ENCODE data around the gene STAT2.

Gene STAT2

GRCh38 chr12:56300644-56301464, 59.1 kb downstream of the STAT2 start:
- Histone ChIP-seq H3K18ac (ENCODE audit: low read depth in 1 of 2, low read length in 2 of 2) (peak overlapping the region; percentile 78 to 88), H2BK12ac (ENCODE audit: low read length in 2 of 2) (no peak overlapping the region), H3K9ac (ENCODE audit: low read length) (peak overlapping the region; percentile 91), H2BK120ac (ENCODE audit: low read depth, low read length) (no peak overlapping the region), H2BK15ac (ENCODE audit: low read depth, poor library complexity, severe bottlenecking) (no peak overlapping the region), H4K8ac (ENCODE audit: low read length) (peak overlapping the region; percentile 96), H3K27ac (ENCODE audit: low read length, poor library complexity, severe bottlenecking) (peak overlapping the region; percentile 78), H3K79me1 (replicated peaks; ENCODE audit: low read length, poor library complexity, severe bottlenecking) (peaks cover 12% of the 10 kb centered on the region), H3K14ac (ENCODE audit: low read length in 2 of 2) (no peak overlapping the region), H4K91ac (ENCODE audit: low read length) (peak overlapping the region; percentile 73), H3K36me3 (ENCODE audit: control insufficient read depth in 1 of 2, insufficient read depth in 2 of 2, low read depth in 1 of 2, low read length in 2 of 2) (peaks cover 19 to 37% of the 10 kb centered on the region in 2 experiments), H3K4me1 (ENCODE audit: control insufficient read depth, insufficient read depth, low read depth, low read length) (peaks cover 14% of the 10 kb centered on the region), H2AK5ac (ENCODE audit: low read length, severe bottlenecking) (peak overlapping the region; percentile 58), H3K23ac (ENCODE audit: low read length in 2 of 2) (no peak overlapping the region), H2AFZ (ENCODE audit: low read depth, low read length) (no peak overlapping the region), H3K4me2 (ENCODE audit: low read length, poor library complexity, severe bottlenecking) (peak overlapping the region; percentile 67), H3K27me3 (ENCODE audit: control insufficient read depth in 1 of 2, insufficient read depth in 1 of 2, low read length in 2 of 2) (no peaks in the 10 kb centered on the region), H3K4ac (ENCODE audit: low read depth in 1 of 2, low read length in 2 of 2) (peak overlapping the region; percentile 73 to 75), H3K9me3 (ENCODE audit: control insufficient read depth, low read length) (no peaks in the 10 kb centered on the region), H2BK5ac (ENCODE audit: low read depth, low read length, poor library complexity, severe bottlenecking) (no peak overlapping the region), H3K4me3 (ENCODE audit: insufficient read depth in 1 of 2, low read depth in 1 of 2, low read length in 2 of 2) (peak overlapping the region in 1 of 2 experiments; percentile 95)
- DNase-seq = no peak
- whole genome bisulfite sequencing = 69% methylated on average over 21 of the region's 21 CpGs

- under 1% methylated on average over 63 of the region's 63 CpGs for WGBS
- peak within 1 kb of the TSS; percentile 81 to 86 for H3K4ac ChIP-seq (ENCODE audit: low read depth in 1 of 2, low read length in 2 of 2)
- no peaks in the 10 kb centered on the region for H3K27me3 ChIP-seq (ENCODE audit: control insufficient read depth in 1 of 2, insufficient read depth in 1 of 2, low read length in 2 of 2)
- peaks cover 12 to 28% of the 10 kb centered on the region in 2 experiments for H3K36me3 ChIP-seq (ENCODE audit: control insufficient read depth in 1 of 2, insufficient read depth in 2 of 2, low read depth in 1 of 2, low read length in 2 of 2)
- peak within 1 kb of the TSS; percentile 76 for H2AFZ ChIP-seq (ENCODE audit: low read depth, low read length)
- peak within 1 kb of the TSS; percentile 94 for H4K91ac ChIP-seq (ENCODE audit: low read length)
- H3K4me3 ChIP-seq (ENCODE audit: insufficient read depth in 1 of 2, low read depth in 1 of 2, low read length in 2 of 2) = peak within 1 kb of the TSS; percentile 90 to 95
- peak within 1 kb of the TSS; percentile 91 for H3K9ac ChIP-seq (ENCODE audit: low read length)
- H3K9me3 ChIP-seq (ENCODE audit: control insufficient read depth, low read length) = no peaks in the 10 kb centered on the region
- peak within 1 kb of the TSS; percentile 91 for H3K27ac ChIP-seq (ENCODE audit: low read length, poor library complexity, severe bottlenecking)
- H3K18ac ChIP-seq (ENCODE audit: low read depth in 1 of 2, low read length in 2 of 2) = peak within 1 kb of the TSS; percentile 88 to 96
- peak within 1 kb of the TSS; percentile 57 for H2BK15ac ChIP-seq (ENCODE audit: low read depth, poor library complexity, severe bottlenecking)
- H3K23ac ChIP-seq (ENCODE audit: low read length in 2 of 2) = peak within 1 kb of the TSS in 1 of 2 experiments; percentile 61
- H3K14ac ChIP-seq (ENCODE audit: low read length in 2 of 2) = peak within 1 kb of the TSS in 1 of 2 experiments; percentile 94
- peaks cover 7% of the 10 kb centered on the region for H3K79me1 ChIP-seq (replicated peaks; ENCODE audit: low read length, poor library complexity, severe bottlenecking)
- no peak within 1 kb of the TSS for H2BK5ac ChIP-seq (ENCODE audit: low read depth, low read length, poor library complexity, severe bottlenecking)
- H3K4me2 ChIP-seq (ENCODE audit: low read length, poor library complexity, severe bottlenecking) = peak within 1 kb of the TSS; percentile 67
- DNase-seq = peak; percentile 98
- peak within 1 kb of the TSS; percentile 58 for H2AK5ac ChIP-seq (ENCODE audit: low read length, severe bottlenecking)
- H3K4me1 ChIP-seq (ENCODE audit: control insufficient read depth, insufficient read depth, low read depth, low read length) = peaks cover 14% of the 10 kb centered on the region
- peak within 1 kb of the TSS; percentile 96 for H4K8ac ChIP-seq (ENCODE audit: low read length)
- H2BK12ac ChIP-seq (ENCODE audit: low read length in 2 of 2) = no peak within 1 kb of the TSS
- H2BK120ac ChIP-seq (ENCODE audit: low read depth, low read length) = peak within 1 kb of the TSS; percentile 80
Measured at GRCh38 chr12:56299853-56300643, 59.9 kb downstream of the STAT2 start, which contains the start of gene CS. CS (minus strand) TSS chr12:56300330; CDS start chr12:56300201, 129 bp downstream.

DNA sequence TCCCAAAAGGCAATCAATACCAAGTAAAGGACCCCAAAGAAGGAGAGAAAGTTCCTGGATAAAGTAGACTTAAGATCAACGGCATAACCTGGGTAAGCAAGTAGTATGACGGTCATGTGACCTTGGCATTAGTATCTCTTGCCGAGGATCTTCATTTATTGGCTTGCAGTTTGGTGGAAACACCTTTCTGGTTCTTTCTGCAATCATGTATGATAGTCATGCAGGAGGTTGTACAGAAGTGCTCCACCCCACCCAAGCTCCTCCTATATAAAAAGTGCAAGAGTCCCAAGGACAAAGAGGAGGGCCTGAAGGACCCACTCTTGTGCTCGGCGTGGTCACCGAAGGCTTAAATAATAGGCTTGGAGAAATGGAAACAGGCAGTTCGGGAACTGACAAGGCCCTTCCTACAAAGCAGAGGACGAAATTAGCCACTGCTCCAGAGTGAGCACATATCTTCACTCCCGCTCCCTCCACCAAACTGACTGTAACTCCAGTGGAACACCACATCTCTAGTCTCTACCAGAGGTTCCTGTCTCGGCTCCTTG, 60.5 kb downstream of the STAT2 start:
- H3K36me3 ChIP-seq (ENCODE audit: control insufficient read depth in 1 of 2, insufficient read depth in 2 of 2, low read depth in 1 of 2, low read length in 2 of 2) = peaks cover 15 to 24% of the 10 kb centered on the region in 2 experiments
- DNase-seq = no peak
- H3K18ac ChIP-seq (ENCODE audit: low read depth in 1 of 2, low read length in 2 of 2) = peak overlapping the region; percentile 72 to 96
- no peak overlapping the region for H4K8ac ChIP-seq (ENCODE audit: low read length)
- H3K9ac ChIP-seq (ENCODE audit: low read length) = peak overlapping the region; percentile 91
- no peak overlapping the region for H3K23ac ChIP-seq (ENCODE audit: low read length in 2 of 2)
- peak overlapping the region in 1 of 2 experiments; percentile 94 for H3K14ac ChIP-seq (ENCODE audit: low read length in 2 of 2)
- no peaks in the 10 kb centered on the region for H3K27me3 ChIP-seq (ENCODE audit: control insufficient read depth in 1 of 2, insufficient read depth in 1 of 2, low read length in 2 of 2)
- peak overlapping the region; percentile 90 to 95 for H3K4me3 ChIP-seq (ENCODE audit: insufficient read depth in 1 of 2, low read depth in 1 of 2, low read length in 2 of 2)
- H2AK5ac ChIP-seq (ENCODE audit: low read length, severe bottlenecking) = no peak overlapping the region
- H3K9me3 ChIP-seq (ENCODE audit: control insufficient read depth, low read length) = no peaks in the 10 kb centered on the region
- no peak overlapping the region for H2BK120ac ChIP-seq (ENCODE audit: low read depth, low read length)
- WGBS = 10% methylated on average over 10 of the region's 10 CpGs
- H2AFZ ChIP-seq (ENCODE audit: low read depth, low read length) = no peak overlapping the region
- no peak overlapping the region for H2BK12ac ChIP-seq (ENCODE audit: low read length in 2 of 2)
- H2BK5ac ChIP-seq (ENCODE audit: low read depth, low read length, poor library complexity, severe bottlenecking) = no peak overlapping the region
- H3K27ac ChIP-seq (ENCODE audit: low read length, poor library complexity, severe bottlenecking) = peak overlapping the region; percentile 91
- H3K4me1 ChIP-seq (ENCODE audit: control insufficient read depth, insufficient read depth, low read depth, low read length) = peaks cover 14% of the 10 kb centered on the region
- no peak overlapping the region for H2BK15ac ChIP-seq (ENCODE audit: low read depth, poor library complexity, severe bottlenecking)
- peak overlapping the region in 1 of 2 experiments; percentile 86 for H3K4ac ChIP-seq (ENCODE audit: low read depth in 1 of 2, low read length in 2 of 2)
- peak overlapping the region; percentile 94 for H4K91ac ChIP-seq (ENCODE audit: low read length)
- H3K79me1 ChIP-seq (replicated peaks; ENCODE audit: low read length, poor library complexity, severe bottlenecking) = peaks cover 7% of the 10 kb centered on the region
- peak overlapping the region; percentile 61 for H3K4me2 ChIP-seq (ENCODE audit: low read length, poor library complexity, severe bottlenecking)
